Neural progenitor cell (in vitro differentiated cells): ENCODE measurements around the gene APCDD1L.

Source experiments
- CTCF ChIP-seq: fragments of 200-600 bp; sonication (generic); IDR thresholded peaks from 2 replicates; pipeline ENCODE4 v1.5.1; 2017; ENCODE audit warnings: antibody characterized with exemption, mild to moderate bottlenecking
- EZH2 ChIP-seq: fragments of 200-600 bp; sonication (generic); IDR thresholded peaks from 2 replicates; pipeline ENCODE4 v1.6.1; 2017; ENCODE audit warnings: antibody characterized with exemption, mild to moderate bottlenecking, moderate library complexity

GRCh38 chr20:58498470-58499068 is 16.6 kb downstream of the APCDD1L start:
- TF ChIP-seq CTCF (no peak), EZH2 (no peak)
